DOHH2 (cell line): Measurements from ENCODE around the gene RS1.

Experiments used
- EZH2phosphoT487 ChIP-seq: fragments of 200-600 bp; sonication (generic); IDR thresholded peaks from 2 replicates; pipeline ENCODE4 v1.6.1; 2017; ENCODE audit warnings: borderline replicate concordance, mild to moderate bottlenecking, antibody characterized with exemption, low read length, moderate library complexity, mixed read lengths
- TF ChIP-seq, protein P1 (sequence below): fragments of 200-600 bp; sonication (generic); IDR thresholded peaks from one replicate; pipeline ENCODE4 v1.5.1; 2014; ENCODE audit warnings: antibody characterized with exemption, mild to moderate bottlenecking, low read depth, low read length; ENCODE audit not compliant: poor library complexity, severe bottlenecking

DNA sequence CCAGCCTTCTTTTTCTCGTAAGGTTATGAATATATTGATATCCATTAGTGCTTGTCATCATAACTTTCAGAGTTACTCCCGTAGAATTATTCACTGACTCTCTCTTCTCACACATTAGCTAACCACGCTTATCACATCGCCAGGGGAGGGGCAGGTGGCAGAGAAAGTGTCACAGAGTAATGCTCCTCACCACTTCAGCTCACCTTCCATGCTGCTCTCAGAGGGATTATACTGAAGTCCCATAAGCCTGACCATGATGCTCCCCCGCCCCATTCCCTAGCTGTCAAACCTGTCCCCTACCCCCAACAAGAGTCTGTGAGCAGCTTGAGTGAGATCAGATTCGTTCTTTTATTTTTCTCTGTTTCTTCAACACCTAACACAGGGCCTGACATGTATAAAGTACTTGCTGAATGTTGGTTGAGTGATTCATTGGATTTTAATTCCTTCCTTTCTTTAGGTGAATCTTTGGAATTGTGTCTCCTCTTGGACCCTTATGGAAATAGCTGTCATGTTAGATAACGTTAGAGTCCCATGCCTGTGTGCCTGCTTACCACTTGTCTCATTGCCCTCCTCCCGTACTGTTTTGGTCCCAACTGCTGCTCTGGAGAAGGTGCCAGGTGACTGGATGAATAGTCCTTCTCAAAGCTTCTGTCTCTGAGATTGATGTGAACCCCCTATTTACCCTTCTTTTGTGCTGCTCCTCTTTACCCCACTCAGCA is 55.1 kb downstream of the RS1 start:
- no peak for TF ChIP-seq EZH2phosphoT487
- TF ChIP-seq, protein P1, sequence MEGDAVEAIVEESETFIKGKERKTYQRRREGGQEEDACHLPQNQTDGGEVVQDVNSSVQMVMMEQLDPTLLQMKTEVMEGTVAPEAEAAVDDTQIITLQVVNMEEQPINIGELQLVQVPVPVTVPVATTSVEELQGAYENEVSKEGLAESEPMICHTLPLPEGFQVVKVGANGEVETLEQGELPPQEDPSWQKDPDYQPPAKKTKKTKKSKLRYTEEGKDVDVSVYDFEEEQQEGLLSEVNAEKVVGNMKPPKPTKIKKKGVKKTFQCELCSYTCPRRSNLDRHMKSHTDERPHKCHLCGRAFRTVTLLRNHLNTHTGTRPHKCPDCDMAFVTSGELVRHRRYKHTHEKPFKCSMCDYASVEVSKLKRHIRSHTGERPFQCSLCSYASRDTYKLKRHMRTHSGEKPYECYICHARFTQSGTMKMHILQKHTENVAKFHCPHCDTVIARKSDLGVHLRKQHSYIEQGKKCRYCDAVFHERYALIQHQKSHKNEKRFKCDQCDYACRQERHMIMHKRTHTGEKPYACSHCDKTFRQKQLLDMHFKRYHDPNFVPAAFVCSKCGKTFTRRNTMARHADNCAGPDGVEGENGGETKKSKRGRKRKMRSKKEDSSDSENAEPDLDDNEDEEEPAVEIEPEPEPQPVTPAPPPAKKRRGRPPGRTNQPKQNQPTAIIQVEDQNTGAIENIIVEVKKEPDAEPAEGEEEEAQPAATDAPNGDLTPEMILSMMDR, result no peak
